ENCODE results near the gene NID1. TPM values are rescaled to one million over a fixed set of nuclear protein-coding genes. Genes with fewer than 3 reads are reported as not detected.

The NID1 gene
- total RNA-seq, 2 donors from 2014 or later, result 95.1 to 112 TPM

GRCh38 chr1:236059011-236059410 is 5.9 kb downstream of the NID1 start:
- no peak for DNase-seq (ENCODE audit: low spot score)
- Histone ChIP-seq H3K36me3 (peaks cover 23% of the 10 kb centered on the region), H3K9me3 (no peaks in the 10 kb centered on the region), H3K27me3 (no peaks in the 10 kb centered on the region), H3K27ac (peak overlapping the region; percentile 34 to 99), H3K4me3 (peak overlapping the region in 1 of 2 donors; percentile 13), H3K4me1 (peaks cover 0 to 59% of the 10 kb centered on the region in 2 donors)
- TF ChIP-seq, protein P1, sequence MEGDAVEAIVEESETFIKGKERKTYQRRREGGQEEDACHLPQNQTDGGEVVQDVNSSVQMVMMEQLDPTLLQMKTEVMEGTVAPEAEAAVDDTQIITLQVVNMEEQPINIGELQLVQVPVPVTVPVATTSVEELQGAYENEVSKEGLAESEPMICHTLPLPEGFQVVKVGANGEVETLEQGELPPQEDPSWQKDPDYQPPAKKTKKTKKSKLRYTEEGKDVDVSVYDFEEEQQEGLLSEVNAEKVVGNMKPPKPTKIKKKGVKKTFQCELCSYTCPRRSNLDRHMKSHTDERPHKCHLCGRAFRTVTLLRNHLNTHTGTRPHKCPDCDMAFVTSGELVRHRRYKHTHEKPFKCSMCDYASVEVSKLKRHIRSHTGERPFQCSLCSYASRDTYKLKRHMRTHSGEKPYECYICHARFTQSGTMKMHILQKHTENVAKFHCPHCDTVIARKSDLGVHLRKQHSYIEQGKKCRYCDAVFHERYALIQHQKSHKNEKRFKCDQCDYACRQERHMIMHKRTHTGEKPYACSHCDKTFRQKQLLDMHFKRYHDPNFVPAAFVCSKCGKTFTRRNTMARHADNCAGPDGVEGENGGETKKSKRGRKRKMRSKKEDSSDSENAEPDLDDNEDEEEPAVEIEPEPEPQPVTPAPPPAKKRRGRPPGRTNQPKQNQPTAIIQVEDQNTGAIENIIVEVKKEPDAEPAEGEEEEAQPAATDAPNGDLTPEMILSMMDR (IDR thresholded peaks at IDR 0.05), result no peak

DNA sequence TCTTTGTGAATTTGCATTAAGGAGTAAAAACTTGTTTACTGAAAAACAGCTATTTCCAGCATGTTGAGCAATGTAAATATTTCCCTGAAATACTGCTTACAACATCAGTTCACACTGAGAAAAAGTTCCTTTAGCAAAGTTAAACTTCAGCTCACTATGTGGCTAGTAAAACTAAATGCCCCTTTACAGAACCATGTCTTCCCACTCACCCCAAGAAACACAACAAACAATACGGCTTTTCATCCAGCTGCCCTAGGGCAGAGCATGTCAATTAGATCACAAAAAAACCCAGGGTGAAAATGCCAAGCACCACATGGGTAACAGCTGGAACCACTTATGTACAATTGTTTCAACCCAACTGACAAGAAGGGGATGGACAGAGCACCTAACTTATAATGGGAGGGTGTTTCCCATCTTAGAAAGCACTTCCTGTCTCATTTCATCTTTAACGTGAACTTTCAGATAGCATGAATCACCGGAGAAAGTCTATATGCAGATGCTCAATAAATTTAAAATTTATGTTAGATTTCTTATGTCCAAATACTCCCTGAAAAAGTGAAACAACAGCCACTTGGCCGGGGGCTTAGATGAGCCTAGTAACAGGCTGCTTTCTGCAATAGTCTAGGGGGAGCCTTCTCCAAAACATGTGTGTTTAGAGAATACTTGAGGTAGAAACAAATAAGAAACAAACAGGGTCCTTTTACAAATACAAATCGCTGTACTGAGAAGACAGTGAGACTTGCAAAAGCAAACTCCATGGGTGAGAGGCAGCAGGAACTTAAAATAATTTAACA is 6.6 kb downstream of the NID1 start:
- peak overlapping the region; percentile 34 to 99 for H3K27ac ChIP-seq
- peaks cover 0 to 52% of the 10 kb centered on the region in 2 donors for H3K4me1 ChIP-seq
- H3K9me3 ChIP-seq, result no peaks in the 10 kb centered on the region
- DNase-seq (ENCODE audit: low spot score), result no peak
- H3K4me3 ChIP-seq, result peak overlapping the region; percentile 3 to 13
- peaks cover 23% of the 10 kb centered on the region for H3K36me3 ChIP-seq
- no peaks in the 10 kb centered on the region for H3K27me3 ChIP-seq
- TF ChIP-seq, protein P1 (IDR thresholded peaks at IDR 0.05), result no peak

GRCh38 chr1:236057546-236057945 is 7.3 kb downstream of the NID1 start:
- DNase-seq (ENCODE audit: low spot score), result no peak
- Histone ChIP-seq H3K27ac (peak overlapping the region in 1 of 2 donors; percentile 99), H3K4me1 (peaks cover 0 to 48% of the 10 kb centered on the region in 2 donors), H3K36me3 (peaks cover 26% of the 10 kb centered on the region), H3K27me3 (no peaks in the 10 kb centered on the region), H3K9me3 (no peaks in the 10 kb centered on the region), H3K4me3 (no peak overlapping the region)
- TF ChIP-seq, protein P1 (IDR thresholded peaks at IDR 0.05), result no peak

- H3K4me1 ChIP-seq, result peaks cover 2 to 26% of the 10 kb centered on the region in 2 donors
- peaks cover 23% of the 10 kb centered on the region for H3K36me3 ChIP-seq
- no peaks in the 10 kb centered on the region for H3K9me3 ChIP-seq
- peak overlapping the region in 1 of 2 donors; percentile 5 for H3K27ac ChIP-seq
- TF ChIP-seq, protein P1 (IDR thresholded peaks at IDR 0.05), result no peak
- no peaks in the 10 kb centered on the region for H3K27me3 ChIP-seq
- DNase-seq (ENCODE audit: low spot score), result no peak
- H3K4me3 ChIP-seq, result no peak overlapping the region
These were observed 12.5 kb downstream of the NID1 start for GRCh38 chr1:236052232-236052993.

- H3K4me1 ChIP-seq, result peaks cover 2 to 27% of the 10 kb centered on the region in 2 donors
- H3K27me3 ChIP-seq, result no peaks in the 10 kb centered on the region
- peak overlapping the region; percentile 15 to 58 for H3K27ac ChIP-seq
- TF ChIP-seq, protein P1 (IDR thresholded peaks at IDR 0.05), result no peak
- H3K4me3 ChIP-seq, result no peak overlapping the region
- peaks cover 34% of the 10 kb centered on the region for H3K36me3 ChIP-seq
- no peak for DNase-seq (ENCODE audit: low spot score)
- H3K9me3 ChIP-seq, result no peaks in the 10 kb centered on the region
These were observed 13.6 kb downstream of the NID1 start for GRCh38 chr1:236051242-236051791.

Measured in right atrium auricular region (tissue), 2 donors.